ENCODE data around the gene LDLRAD4. TPM values are rescaled to one million over a fixed set of nuclear protein-coding genes. Genes with fewer than 3 reads are reported as not detected.
A peak's percentile ranks its signal among the peaks of the same experiment; 100 is the strongest.

The LDLRAD4 gene
- total and polyA plus RNA-seq, 12 donors, result 3.9 to 64.5 (median 36.0) TPM

GRCh38 chr18:13548966-13549879 is 330.7 kb downstream of the LDLRAD4 start:
- peak in 2 of 7 donors; percentile 30 to 54 for DNase-seq
- H3K27ac ChIP-seq, result peak overlapping the region in 4 of 5 donors; percentile 15 to 70 (median 50)
- H3K36me3 ChIP-seq (replicated peaks in 1 of 2), result no peaks in the 10 kb centered on the region
- WGBS, 4 donors, result 70 to 76% (median 73%) methylated on average over 7 of the region's 7 CpGs
- H3K4me1 ChIP-seq (replicated peaks in 1 of 2), result peaks cover 0 to 34% of the 10 kb centered on the region in 2 donors
- no peaks in the 10 kb centered on the region for H3K27me3 ChIP-seq
- no peak overlapping the region for H3K4me3 ChIP-seq
- no peaks in the 10 kb centered on the region for H3K9me3 ChIP-seq (replicated peaks in 1 of 3)
- intact Hi-C loops (cut with DNase I), result no loop called here
- no peak for TF ChIP-seq CTCF (IDR thresholded peaks at IDR 0.05)
- TF ChIP-seq POLR2A (IDR thresholded peaks at IDR 0.05), result no peak

GRCh38 chr18:13549880-13550232 is 331.3 kb downstream of the LDLRAD4 start:
- 13 to 25% (median 19%) methylated on average over 5 of the region's 5 CpGs for WGBS, 4 donors
- no peaks in the 10 kb centered on the region for H3K36me3 ChIP-seq (replicated peaks in 1 of 2)
- TF ChIP-seq POLR2A (IDR thresholded peaks at IDR 0.05) (no peak), CTCF (IDR thresholded peaks at IDR 0.05) (no peak)
- peak overlapping the region in 3 of 5 donors; percentile 15 to 70 (median 60) for H3K27ac ChIP-seq
- H3K4me1 ChIP-seq (replicated peaks in 1 of 2), result peaks cover 0 to 34% of the 10 kb centered on the region in 2 donors
- intact Hi-C loops (cut with DNase I), result no loop called here
- no peaks in the 10 kb centered on the region for H3K9me3 ChIP-seq (replicated peaks in 1 of 3)
- H3K27me3 ChIP-seq, result no peaks in the 10 kb centered on the region
- no peak overlapping the region for H3K4me3 ChIP-seq
- DNase-seq, result peak in 4 of 7 donors; percentile 33 to 61 (median 40)

- 92 to 95% (median 94%) methylated on average over 23 to 28 of the region's 28 CpGs for WGBS, 4 donors
- Histone ChIP-seq H3K4me3 (no peak overlapping the region), H3K27me3 (no peaks in the 10 kb centered on the region), H3K36me3 (replicated peaks in 1 of 2) (no peaks in the 10 kb centered on the region), H3K4me1 (replicated peaks in 1 of 2) (peaks cover 0 to 34% of the 10 kb centered on the region in 2 donors), H3K9me3 (replicated peaks in 1 of 3) (no peaks in the 10 kb centered on the region), H3K27ac (peak overlapping the region in 2 of 5 donors; percentile 60 to 70)
- intact Hi-C loops (cut with DNase I), result no loop called here
- peak in 2 of 7 donors; percentile 19 to 48 for DNase-seq
- TF ChIP-seq CTCF (IDR thresholded peaks at IDR 0.05) (no peak), POLR2A (IDR thresholded peaks at IDR 0.05) (no peak)
Measured at GRCh38 chr18:13550418-13551304, 332.1 kb downstream of the LDLRAD4 start.

- DNase-seq, result peak in 1 of 7 donors; percentile 13
- Histone ChIP-seq H3K4me3 (no peak overlapping the region), H3K4me1 (replicated peaks in 1 of 2) (peaks cover 0 to 34% of the 10 kb centered on the region in 2 donors), H3K27ac (peak overlapping the region in 2 of 5 donors; percentile 6 to 70), H3K36me3 (replicated peaks in 1 of 2) (no peaks in the 10 kb centered on the region), H3K27me3 (no peaks in the 10 kb centered on the region), H3K9me3 (replicated peaks in 1 of 3) (no peaks in the 10 kb centered on the region)
- TF ChIP-seq CTCF (IDR thresholded peaks at IDR 0.05), result no peak
- TF ChIP-seq POLR2A (IDR thresholded peaks at IDR 0.05), result no peak
- WGBS, 4 donors, result 76 to 88% (median 83%) methylated on average over 5 of the region's 5 CpGs
- intact Hi-C loops (cut with DNase I), result no loop called here
Measured at GRCh38 chr18:13551305-13551603, 332.7 kb downstream of the LDLRAD4 start.
